Activated gamma-delta T cell (primary cell): Measurements from ENCODE around the gene KIF14.

Experiments used
- DNase-seq: peaks from one replicate; lab custom pipeline; 2025; lab: John Stamatoyannopoulos, UW
- total RNA-seq, 2 donors: gene quantifications; one replicate each; lab custom pipeline; 2026; lab: John Stamatoyannopoulos, UW

KIF14 gene
- total RNA-seq, result 1.1 to 2.5 reads per million in 2 donors

DNA sequence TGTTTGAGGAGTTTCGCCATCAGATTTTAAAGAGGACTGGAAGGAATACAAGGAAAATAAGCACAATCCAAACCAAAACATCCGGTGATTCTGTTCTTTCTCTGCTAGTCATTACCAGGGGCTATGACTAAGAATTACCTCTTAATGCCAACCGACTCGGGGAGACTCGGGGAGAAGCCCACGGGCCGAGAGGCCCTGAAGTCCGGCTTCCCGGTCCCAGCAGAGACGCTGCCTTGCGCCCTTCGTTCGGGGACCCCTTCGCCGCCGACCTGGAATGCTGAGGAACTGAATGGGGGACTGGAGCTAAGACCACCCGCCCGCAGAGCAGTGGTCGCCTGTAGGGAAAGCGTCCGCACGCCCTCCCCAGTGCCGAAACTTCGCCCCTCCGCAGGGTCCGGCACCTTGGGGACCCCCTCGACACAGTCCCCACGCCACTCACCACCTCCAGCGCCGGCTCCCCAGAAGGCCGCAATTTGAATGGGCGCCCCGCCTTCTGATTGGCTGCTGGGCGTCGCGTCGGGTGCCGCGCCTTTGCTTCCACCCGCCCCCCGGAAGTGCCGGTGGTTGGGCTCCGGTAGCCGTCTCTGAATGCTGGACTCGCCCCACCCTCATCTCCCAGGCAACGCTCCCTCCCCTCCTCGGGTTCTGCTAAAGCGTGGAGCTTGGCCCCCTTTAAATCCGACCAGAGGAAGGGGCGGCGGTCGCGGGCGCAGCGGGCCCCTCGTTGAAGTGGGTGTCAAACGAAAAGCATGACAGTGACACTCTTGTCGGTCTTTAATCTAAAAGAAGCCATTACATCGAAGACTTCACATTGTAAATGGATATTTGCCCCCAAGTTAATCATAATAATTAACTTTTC lies at the start of gene KIF14:
Gene KIF14 (minus strand): TSS at position 479 of the 859 bp plus-strand sequence. CDS start 2,028 bp downstream, outside the sequence.
- DNase-seq, result peak; percentile 80

DNA sequence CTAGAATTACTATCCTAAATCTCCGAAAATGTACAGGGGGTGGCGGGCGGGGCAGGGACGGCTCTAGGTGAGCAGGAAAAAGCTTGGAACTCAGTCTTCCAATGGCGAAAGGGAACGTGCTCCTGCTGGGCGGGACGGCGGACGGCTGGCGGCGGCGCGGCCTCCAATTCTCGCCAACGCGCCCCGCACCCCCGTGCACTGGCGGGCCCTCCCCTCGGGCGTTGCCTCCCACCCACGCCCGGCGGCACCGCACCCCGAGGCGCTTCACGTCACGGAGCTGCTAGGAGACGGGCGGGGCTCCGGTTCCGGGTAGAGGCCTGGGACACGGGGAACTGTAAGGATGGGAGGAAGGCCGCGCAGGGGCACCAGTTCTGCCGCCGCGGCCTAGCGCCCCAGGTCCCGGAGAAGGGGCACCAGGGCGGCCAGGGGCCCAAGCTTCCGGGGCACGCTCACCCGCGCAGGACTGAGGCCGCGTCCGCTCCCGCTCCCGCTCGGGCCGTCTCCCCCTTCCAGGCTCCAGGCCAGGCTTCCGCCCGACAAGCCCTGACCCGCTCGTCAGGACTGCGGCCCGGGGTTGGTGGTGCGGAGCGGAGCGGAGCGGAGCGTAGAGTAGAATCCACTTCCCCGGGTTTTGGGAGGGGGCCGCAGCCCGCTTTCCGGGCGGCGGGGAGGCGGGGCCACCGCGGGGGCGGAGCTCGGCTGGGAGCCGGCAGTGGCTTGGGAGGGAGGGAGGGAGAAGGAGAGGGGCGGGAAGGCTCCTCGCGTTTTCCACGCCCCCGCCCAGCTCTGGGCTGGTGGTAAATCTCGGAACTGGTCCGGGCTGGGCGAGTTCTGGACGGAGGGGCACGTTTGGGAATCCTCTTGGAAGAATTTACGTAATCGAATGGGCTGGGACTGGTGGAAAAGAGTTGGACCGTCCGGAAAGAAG lies 49.0 kb upstream of the KIF14 start, which contains the start of gene DDX59:
Gene DDX59 (minus strand): TSS at position 594 of the 928 bp plus-strand sequence. CDS start 3,167 bp downstream, outside the sequence.
- DNase-seq, result peak; percentile 84

- DNase-seq, result no peak
Observed at GRCh38 chr1:200668514-200669313, 48.2 kb upstream of the KIF14 start.

DNA sequence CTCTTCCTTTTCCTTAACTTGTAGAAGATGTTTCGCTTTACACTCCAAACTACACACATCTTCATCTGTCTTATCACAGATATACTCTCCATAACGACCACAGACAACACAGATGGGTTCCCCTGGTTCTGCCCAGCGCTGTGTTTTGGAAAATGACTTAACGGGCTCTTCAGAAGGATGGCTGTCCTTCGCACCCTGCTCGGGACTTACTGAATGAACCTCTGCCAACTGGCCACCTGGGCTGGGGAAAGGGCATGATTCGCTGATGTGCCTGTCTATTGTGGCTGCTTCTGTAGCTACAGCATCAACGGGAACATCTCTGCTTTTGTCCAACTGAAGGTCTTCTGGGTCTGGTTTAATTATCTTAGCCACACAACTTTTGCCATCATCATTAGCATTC lies 45.8 kb upstream of the KIF14 start:
- DNase-seq, result no peak

GRCh38 chr1:200665861-200666260 lies 45.3 kb upstream of the KIF14 start:
- no peak for DNase-seq

GRCh38 chr1:200660719-200661118 lies 40.2 kb upstream of the KIF14 start:
- no peak for DNase-seq

DNA sequence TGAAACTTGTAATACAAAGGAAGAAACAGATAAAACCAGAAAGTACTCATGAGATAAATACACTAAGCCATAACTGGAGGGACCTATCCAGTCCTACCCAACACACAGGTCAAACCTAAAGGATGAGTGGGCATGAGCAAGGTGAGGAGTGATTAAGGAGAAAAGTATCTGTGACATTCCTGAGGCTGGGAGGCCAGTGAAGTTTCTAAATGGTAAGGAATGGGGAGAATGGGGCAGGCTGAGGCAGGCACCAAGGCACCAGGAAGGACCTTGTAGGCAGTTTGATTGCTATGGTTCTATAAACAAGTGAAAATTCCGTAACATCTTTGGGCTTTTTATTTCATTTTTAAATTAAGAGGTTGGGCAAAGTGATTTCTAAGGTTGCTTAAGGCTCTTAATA lies 38.7 kb upstream of the KIF14 start:
- DNase-seq, result no peak

DNA sequence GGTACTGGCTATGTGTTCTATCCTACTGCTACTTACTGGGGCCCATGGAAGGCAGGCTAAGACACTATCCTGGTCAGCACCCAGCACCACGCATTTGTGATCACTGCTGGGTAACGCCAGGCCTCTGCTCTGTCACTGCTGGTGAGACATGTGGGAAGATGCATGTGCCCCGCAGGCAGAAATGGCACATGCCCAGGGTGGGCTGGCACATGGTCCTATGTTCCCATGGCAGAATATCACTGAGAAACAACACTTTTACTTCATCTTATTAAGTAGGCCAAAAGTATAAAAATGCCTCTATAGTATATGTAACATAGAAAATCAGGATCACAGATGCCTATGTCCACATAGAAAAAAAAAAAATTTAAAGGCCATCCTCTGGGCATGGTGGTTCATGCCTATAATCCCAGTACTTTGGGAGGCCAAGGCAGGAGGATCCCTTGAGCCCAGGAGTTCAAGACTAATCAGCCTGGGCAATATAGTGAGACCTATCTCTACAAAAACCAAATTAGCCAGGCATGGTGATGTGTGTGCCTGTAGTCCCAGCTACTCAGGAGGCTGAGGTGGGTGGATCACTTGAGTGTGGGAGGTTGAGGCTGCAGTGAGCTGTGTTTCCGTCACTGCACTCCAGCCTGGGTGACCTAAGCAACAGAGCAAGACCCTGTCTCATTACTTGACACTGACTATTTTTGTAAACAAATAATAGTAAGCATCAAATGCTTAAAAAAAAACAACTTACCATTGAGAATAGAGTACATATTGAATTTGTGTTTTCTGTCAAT lies 37.7 kb upstream of the KIF14 start:
- no peak for DNase-seq

DNA sequence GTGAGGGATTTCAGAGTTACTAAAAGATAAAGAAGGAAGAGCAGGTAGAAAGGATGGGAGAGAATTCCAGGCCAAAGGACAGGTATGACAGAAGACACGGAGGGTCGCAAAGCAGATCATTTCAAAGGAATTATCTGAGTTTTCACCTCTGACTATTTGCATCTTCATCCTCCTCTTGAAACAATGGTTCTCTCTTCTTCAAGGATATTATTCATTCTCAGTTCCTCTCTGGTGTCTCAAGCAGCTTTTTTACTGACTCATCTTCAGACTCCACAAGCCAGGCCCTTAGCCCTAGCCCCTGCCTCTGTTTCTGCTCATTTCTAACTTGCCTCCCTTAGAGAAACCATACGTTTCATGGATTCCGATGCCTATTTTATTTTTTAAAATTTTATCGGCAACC lies 34.1 kb upstream of the KIF14 start:
- DNase-seq, result no peak

DNA sequence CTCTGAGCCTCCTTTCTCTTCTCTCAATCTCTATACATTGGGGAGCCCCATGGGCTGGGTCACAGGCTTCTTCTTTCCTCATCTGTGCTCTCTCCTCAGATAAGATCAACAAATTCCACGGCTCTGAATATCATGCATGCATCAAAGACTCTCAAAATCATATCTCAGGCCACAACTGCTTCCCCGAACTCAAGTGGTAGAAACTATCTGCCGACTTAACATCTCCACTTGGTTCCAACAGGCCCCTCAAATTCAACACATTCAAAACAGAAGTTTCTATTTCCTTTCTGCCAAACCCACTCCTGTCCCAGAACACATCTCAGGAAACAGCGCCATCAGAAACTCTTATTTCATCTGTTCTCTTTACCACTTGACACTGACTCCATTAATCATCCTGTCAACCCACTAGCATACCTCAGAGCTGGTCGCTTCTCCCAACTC lies 32.5 kb upstream of the KIF14 start:
- DNase-seq, result no peak

GRCh38 chr1:200652378-200652777 lies 31.8 kb upstream of the KIF14 start:
- no peak for DNase-seq

DNA sequence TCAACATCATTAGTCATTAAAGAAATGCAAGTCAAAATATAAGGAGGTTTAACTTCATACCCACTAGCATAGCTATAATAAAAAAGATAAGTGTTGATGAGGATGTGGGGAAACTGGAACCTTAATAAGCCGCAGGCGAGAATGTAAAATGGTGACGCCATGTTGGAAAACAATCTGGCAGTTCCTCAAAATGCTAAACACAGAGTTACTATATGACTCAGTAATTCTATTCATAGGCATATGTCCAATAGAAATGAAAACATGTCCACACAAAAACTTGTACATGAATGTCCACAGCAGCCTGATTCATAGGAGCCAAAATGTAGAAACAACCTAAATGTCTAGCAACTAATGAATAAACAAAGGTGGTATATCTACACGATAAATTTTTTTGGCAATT lies 26.0 kb upstream of the KIF14 start:
- no peak for DNase-seq

GRCh38 chr1:200644021-200644420 lies 23.5 kb upstream of the KIF14 start:
- DNase-seq, result no peak

- DNase-seq, result no peak
Observed at GRCh38 chr1:200642481-200642880, 21.9 kb upstream of the KIF14 start.

- no peak for DNase-seq
Observed at GRCh38 chr1:200640963-200641401, 20.4 kb upstream of the KIF14 start.

DNA sequence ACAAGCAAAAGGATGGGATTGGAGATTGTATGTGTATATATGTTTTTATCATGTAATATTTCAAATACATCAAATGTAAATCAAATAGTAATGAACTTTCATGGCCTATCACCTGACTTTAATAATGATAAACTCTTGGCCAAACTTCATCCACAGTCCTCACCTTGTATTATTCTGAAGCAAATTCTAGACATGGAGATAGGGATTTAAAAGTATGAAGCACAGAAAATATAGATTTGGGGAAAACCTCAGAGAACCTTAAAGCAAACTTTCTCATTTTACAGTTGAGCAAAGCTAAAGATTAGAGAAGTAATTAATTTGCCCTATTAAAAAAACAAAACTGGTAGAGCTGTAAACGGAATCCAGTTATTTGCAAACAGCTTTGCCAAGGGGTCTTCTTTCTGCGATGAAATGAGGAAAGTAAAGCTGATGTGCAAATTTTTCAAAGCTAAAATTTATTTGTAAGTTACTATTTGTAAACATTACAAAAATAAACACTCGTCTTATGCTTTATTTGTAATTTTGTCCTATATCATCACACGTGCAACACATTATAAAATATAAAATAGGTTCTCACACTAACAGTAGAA lies 19.9 kb upstream of the KIF14 start:
- no peak for DNase-seq

DNA sequence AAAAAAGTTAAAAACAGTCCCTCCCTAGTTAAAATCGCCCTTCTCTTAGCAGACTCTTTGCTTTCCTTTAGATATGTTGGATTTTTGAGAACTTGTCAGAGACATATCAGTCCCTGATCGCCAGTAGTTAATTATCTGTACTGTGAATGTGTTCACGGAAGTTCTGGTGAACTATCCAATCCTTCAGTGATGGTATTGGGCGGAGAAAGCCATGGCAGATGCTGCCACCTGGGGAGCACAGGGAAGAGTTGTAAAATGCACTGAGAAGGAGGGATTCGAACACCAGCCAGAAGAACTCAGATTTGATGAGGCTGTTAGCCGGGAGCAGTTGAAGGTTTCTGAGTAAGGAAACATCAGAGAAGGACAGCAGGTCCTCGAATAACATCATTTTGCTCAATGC lies 17.5 kb upstream of the KIF14 start:
- no peak for DNase-seq

DNA sequence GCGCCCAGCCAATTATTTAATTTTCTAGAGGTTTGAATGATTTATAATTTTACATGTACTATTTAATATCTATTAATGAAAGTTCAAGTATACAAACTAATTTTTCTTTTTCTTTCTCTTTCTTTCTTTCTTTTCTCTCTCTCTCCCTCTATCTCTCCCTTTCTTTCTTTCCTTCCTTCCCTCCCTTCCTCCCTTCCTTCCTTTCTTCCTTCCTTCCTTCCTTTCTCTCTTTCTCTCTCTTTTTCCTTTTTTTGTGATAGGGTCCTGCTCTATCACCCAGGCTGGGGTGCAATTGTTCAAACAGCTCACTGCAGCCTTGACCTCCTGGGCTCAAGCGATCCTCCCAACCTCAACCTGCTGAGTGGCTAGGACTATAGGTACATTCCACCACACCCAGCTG lies 16.1 kb upstream of the KIF14 start:
- DNase-seq, result no peak

GRCh38 chr1:200634261-200635122 lies 13.9 kb upstream of the KIF14 start:
- no peak for DNase-seq
